Body of pancreas (tissue), 4 donors: Measurements from ENCODE around the gene MECR.

Experiments
- POLR2A ChIP-seq, 3 donors: fragments of 450-650 bp; IDR thresholded peaks; one replicate each; pipeline ENCODE4 v1.6.1; 2016; ENCODE audit warnings: antibody characterized with exemption in 3 of 3, mild to moderate bottlenecking in 2 of 3
- TF ChIP-seq, protein P1 (sequence below), 7 experiments: fragments of 450-650 bp in 4 of 7; fragments of 200-600 bp in 3 of 7; sonication (generic) in 3 of 7; IDR thresholded peaks; one replicate each; pipeline ENCODE4 v1.5.1; 2016 to 2019; ENCODE audit warnings: antibody characterized with exemption in 7 of 7

DNA sequence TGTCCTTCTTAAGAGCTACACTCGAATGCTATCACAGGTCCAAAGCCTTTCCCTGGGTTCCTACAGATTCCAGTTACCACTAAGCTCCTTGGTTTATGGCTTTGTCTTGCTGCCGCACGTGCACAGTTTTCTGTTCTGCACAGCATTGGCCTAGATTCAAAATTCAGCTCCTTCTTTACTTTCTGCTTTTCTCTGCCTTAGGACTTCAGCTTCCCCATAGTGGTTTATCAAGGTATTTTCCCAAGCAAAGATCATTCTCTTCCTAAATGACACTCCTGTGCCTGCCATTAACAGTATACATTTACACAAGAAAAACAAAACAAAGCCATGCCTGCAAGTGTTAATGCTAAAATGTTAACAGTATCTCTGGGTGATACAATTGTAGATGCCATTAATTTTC is 47.4 kb upstream of the MECR start:
- TF ChIP-seq POLR2A (IDR thresholded peaks at IDR 0.05), result no peak
- TF ChIP-seq, protein P1, sequence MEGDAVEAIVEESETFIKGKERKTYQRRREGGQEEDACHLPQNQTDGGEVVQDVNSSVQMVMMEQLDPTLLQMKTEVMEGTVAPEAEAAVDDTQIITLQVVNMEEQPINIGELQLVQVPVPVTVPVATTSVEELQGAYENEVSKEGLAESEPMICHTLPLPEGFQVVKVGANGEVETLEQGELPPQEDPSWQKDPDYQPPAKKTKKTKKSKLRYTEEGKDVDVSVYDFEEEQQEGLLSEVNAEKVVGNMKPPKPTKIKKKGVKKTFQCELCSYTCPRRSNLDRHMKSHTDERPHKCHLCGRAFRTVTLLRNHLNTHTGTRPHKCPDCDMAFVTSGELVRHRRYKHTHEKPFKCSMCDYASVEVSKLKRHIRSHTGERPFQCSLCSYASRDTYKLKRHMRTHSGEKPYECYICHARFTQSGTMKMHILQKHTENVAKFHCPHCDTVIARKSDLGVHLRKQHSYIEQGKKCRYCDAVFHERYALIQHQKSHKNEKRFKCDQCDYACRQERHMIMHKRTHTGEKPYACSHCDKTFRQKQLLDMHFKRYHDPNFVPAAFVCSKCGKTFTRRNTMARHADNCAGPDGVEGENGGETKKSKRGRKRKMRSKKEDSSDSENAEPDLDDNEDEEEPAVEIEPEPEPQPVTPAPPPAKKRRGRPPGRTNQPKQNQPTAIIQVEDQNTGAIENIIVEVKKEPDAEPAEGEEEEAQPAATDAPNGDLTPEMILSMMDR (IDR thresholded peaks at IDR 0.05), result no peak
